ENCODE data around the gene PLEKHA5.

DNA sequence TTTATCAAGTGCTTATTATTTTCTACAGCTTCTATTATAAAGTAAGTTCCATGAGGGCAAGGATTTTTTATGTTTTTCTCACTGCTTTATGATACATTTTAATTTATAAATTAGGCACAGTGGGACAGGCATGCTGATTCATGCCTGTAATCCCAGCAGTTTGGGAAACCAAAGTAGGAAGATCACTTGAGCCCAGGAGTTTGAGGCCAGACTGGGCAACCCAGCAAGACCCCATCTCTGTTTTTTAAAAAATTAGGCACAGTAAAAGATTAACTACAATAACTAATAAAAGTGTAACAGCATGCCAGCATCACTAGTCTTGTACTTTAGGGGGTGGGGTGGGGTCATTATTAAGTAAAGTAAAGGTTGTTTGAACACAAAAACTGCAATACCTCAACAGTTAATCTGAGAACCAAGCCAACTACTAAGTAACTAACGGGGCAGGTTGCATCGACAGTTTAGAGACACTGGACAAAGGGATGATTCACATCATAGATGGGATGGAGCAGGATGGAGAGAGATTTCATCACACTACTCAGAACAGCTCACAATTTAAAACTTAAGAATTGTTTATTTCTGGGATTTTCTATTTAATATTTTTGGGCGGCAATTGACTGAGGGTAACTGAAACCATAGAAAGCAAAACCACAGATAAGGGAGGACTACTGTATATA is 119.5 kb downstream of the PLEKHA5 start:
- TF ChIP-seq, protein P1, sequence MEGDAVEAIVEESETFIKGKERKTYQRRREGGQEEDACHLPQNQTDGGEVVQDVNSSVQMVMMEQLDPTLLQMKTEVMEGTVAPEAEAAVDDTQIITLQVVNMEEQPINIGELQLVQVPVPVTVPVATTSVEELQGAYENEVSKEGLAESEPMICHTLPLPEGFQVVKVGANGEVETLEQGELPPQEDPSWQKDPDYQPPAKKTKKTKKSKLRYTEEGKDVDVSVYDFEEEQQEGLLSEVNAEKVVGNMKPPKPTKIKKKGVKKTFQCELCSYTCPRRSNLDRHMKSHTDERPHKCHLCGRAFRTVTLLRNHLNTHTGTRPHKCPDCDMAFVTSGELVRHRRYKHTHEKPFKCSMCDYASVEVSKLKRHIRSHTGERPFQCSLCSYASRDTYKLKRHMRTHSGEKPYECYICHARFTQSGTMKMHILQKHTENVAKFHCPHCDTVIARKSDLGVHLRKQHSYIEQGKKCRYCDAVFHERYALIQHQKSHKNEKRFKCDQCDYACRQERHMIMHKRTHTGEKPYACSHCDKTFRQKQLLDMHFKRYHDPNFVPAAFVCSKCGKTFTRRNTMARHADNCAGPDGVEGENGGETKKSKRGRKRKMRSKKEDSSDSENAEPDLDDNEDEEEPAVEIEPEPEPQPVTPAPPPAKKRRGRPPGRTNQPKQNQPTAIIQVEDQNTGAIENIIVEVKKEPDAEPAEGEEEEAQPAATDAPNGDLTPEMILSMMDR (IDR thresholded peaks at IDR 0.05) = no peak
- TF ChIP-seq EP300 (IDR thresholded peaks at IDR 0.05; ENCODE audit: low read depth) (no peak), POLR2A (IDR thresholded peaks at IDR 0.05) (no peak)
